GM21367 (cell line): ENCODE data around the gene RNF215.
"Not testable (repeated sequence)": the region's sequence is repeated elsewhere in the genome, so short reads cannot be mapped to it uniquely, and the experiment has no call there.

Source experiments
- ATAC-seq: cut with Tn5 transposase; IDR thresholded peaks from one replicate; pipeline ENCODE4 v1.9.1; 2021; ENCODE audit not compliant: unreplicated experiment

RNF215 gene

DNA sequence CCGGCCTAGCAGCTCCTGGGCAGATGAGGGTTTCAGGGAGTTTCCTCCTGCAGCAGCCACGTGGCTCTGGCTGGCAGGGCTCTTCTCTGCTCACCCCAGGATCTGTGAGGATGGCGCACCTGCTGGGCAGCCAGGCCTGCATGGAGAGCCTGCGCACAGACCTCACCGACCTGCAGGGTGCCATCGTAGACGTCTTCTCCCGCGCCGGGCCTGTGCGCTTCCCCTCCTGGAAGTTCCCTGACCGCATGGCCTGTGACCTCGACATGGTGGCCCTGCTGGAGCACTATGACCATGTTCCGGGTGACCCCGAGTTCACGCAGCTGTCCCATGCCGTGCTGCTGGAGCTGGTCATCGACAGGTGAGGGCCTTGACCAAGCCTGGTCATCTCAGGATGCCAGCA lies 21.3 kb downstream of the RNF215 start:
- no peak for ATAC-seq

DNA sequence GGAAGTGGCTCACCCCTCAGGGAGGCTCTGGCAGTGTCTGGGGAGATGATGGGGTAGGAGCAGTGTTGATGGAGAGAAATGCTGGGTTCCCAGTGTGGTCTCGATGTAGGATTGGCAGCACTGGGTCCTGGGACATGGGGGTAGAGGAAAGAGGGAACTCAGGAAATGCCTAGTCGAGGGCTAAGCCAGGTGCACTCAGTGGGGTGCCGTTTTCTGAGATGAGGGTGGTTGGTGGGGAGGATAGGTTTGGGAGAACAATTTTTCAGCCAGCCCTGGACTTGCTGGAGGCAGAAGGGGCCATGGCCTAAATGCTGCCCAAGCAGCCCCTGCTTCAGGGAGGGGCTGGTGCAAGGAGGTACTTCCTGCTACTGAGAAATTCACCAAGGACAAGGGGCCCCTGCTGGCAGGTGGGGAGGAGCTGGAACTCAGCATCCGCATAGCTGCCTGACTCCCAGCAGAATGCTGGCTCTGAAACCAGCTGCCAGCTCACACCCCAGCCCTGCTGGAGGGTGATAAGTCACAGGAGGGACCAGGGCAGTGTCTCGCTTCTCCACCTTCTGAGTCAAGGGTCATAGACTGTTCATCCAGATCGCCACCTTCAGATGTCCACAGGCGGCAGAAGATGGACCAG lies 24.4 kb downstream of the RNF215 start:
- ATAC-seq = no peak

DNA sequence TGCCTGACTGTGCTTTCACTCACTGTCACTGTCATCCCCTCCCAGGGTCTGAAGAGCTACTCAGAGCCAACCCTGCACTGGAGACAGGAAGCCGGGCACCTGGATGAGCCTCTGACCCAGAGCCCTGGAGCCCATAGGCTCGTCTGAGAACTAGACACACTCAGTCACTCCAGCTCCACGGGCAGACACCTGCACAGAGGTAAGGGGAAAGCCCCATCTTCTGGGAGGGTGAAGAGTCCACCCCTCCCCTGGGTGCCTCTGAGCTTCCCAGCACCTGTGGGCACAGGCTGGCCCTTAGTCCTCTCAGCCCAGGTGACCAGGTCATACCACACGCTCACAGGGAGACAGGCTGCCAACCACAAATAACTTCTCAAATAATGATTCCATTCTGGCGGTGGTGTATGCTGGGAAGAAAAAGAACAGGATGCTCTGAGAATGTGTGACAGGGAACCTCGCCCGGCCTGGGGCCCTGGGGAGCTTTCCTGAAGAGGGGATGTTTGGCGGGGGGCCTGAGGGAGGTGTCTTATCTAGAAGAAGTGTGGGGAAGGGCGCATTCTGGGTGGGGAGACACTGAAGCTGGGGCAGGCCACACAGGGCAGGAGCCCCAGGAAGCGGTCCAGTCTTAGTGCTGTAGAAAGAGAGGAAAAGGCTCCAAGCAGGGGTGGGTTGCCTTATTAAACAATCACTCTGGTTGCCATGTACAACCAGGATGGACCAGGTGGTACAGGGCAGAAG lies 25.1 kb downstream of the RNF215 start:
- no peak for ATAC-seq

DNA sequence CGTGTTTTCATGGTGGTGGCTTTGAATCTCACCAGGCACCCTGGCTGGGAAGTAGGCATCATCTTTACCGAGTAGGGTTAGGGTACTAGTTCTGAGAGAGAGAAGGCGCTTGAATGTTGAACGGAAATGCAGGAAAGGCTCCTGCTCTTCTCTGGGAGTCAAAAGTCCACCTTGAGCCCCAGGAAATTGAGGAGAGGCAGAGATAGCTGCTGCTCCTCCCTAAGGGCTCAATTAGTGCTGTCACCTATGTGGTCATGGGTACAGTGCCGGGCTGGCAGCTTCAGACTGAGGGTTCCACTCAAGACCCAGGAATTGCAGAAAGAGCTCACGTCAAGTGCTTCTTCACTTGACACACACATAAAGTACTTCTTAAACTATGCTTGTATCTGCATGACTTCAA lies 28.7 kb downstream of the RNF215 start:
- ATAC-seq = no peak

DNA sequence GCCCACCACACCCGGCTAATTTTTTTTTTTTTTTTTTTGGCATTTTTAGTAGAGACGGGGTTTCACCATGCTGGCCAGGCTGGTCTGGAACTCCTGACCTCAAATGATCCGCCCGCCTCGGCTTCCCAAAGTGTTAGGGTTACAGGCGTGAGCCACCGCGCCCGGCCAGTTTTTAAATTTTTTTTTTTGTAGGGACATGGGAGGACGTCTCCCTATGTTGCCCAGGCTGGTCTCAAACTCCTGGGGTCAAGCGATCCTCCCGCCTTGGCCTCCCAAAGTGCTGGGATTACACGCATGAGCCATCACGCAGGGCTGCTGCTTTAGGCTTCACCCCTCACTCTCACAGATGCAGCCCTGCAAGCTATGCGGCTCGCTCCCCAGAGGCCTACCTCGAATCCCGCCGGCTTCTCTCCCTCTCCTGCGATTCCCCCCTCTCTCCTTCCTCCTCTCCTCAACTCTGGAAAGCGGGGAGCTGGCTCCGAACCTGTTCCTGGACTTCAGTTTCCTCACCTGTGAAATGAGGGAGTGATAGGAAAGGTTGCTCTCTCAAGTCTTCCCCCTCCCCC lies 29.5 kb downstream of the RNF215 start:
- no peak for ATAC-seq

DNA sequence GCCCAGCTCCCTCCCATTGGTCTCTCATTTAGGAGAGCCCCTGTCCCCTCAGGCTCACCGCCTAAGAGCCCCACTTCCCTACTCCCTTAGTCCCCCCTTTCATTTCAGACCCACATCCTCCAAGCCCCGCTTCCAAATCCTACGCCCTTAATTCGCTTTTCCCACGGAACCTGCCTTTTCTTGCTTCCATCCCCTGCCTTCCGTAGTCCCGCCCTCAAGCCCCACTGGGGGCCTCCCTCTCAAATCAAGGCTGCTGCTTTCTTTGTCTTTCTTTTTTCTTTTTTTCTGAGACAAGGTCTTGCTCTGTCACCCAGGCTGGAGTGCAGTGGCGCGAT lies 30.0 kb downstream of the RNF215 start:
- ATAC-seq = no peak

DNA sequence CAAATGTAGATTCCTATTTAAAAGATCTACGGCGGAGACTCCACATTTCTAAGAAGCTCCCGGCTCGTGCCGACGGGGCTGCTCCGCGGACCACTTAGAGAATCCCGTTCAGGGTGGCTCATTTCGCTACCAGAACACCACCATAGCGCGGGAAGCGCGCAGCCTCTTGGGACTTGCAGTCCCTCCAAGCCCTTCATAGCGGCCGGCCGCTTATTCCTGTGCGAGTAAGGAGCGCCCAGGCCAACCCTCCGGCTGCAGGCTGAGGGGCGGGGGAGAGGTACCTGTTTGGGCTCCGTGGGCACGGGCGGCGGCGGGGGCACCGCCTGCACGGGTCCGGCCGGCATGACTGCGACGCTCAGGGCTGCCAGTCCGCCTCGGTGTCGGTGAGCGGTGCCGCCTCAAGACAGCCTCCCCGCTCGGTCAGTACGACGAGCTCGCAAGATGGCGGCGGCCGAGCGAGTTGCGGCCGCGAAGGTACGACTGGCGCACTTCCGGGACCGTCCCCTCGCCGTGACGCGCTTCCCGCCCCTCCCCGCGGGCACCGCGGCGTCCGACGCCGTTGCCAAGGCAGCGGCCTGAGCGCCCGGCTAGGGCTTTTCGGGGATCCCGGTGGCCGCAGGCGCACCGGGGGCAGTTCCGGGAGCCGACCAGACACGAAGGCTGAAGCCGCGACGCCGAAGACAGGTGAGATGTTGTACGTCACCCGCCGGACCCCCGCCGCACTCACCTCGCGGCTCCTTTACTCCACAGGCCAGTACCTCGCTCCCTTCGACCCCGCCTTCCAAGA lies 30.6 kb downstream of the RNF215 start, which contains the start of the genes CCDC157 and SF3A1:
TSS of gene CCDC157 (plus strand) at position 559 of the 787 bp plus-strand sequence. CDS start 8,994 bp downstream, outside the sequence.
TSS of gene SF3A1 (minus strand) at position 446 of the 787 bp plus-strand sequence. CDS start at position 344, 102 bp downstream.
- peak; percentile 78 for ATAC-seq

DNA sequence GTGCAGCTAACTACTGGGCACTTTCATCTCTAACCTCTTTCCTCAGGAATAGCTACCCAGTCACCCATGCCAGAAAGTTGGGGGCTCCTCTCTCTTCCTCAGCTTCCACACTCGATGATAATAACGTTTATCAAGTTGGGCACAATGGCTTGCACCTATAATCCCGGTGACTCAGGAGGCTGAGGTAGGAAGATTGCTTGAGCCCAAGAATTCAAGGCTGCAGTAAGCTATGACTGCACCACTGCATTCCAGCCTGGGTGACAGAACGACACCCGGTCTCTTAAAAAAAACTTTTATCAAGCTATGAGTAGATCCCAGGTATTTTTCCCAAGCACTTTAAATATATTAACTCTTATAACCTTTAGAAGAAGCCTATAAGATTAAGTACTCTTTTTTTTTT lies 32.6 kb downstream of the RNF215 start:
- no peak for ATAC-seq

DNA sequence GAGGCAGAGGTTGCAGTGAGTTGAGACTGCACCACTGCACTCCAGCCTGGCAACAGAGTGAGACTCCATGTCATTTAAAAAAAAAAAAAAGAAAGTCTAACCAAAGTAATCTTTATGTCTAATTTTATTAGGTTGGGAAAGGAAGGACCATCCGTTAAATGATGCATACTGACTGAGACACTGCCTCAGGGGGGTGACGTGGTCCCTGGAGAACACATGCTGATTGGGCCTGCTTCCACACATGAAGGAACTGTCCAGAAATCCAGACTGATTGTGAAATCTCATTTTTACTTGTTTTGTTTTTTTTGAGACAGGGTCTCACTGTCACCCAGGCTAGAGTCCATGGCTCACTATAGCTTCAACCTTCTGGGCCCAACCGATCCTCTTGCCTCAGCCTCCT lies 36.0 kb downstream of the RNF215 start:
- ATAC-seq = no peak

DNA sequence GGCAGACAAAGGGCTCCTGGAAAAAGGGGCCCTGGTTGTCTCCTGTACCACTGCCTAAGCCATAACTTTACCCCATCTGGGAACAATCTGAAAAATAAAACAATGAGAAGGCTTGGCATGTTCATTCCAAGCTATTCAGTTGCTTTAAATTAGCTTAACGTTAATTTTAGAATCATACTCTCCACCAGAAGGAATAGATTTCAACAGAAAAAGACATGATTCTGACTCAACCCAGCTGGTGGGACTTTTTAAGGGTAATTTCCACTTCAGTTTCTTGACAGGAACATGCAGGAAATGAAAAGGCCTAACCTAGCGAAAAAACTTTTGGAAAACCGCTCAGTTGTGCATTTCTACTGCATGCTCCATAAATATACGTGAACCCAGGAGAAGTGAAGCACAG lies 38.4 kb downstream of the RNF215 start:
- no peak for ATAC-seq

DNA sequence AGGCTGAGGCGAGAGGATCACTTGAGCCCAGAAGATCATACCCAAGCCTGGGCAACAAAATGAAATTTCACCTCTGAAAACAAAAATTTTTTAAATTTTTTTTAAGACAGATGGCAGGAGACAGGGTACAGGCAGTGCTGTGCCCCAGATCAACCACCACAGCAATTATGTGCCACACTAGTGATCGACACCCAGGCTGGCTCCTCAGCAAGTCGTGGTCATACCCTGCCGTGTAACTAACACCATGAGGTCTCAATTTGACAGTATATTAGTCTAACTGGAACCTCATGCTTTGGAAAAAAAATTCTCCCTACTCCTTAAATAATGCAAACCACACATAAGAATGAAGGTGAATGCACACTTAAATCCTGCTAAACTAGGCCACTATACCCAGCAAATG lies 38.8 kb downstream of the RNF215 start:
- ATAC-seq = no peak

DNA sequence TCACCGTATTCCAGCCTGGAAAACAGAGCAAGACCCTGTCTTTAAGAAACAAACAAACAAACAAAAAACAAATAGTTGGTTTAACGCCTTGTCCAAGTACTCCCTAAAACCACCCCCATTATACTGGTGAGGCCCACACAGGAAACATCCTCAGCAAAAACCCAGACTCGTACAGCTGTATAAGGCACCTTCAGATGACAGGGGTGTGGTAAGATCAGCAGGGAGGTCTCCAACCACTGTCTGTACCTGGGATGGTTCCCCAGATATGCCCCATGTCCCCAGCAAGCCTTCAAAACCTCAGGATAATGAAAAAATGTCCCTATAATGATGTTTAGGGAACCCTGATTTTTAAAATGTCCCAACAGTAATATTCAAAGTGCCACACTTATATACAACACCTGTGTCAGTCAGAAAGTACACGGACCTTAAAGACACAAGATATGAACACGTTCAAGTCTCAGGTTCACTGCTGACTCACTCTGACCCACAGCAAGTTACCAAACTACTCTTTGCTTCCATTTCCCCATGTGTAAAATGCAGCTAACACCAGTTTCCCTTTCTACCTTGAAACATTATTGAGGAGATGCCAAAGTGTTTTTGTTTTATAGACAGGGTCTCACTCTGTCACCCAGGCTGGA lies 39.8 kb downstream of the RNF215 start:
- no peak for ATAC-seq

DNA sequence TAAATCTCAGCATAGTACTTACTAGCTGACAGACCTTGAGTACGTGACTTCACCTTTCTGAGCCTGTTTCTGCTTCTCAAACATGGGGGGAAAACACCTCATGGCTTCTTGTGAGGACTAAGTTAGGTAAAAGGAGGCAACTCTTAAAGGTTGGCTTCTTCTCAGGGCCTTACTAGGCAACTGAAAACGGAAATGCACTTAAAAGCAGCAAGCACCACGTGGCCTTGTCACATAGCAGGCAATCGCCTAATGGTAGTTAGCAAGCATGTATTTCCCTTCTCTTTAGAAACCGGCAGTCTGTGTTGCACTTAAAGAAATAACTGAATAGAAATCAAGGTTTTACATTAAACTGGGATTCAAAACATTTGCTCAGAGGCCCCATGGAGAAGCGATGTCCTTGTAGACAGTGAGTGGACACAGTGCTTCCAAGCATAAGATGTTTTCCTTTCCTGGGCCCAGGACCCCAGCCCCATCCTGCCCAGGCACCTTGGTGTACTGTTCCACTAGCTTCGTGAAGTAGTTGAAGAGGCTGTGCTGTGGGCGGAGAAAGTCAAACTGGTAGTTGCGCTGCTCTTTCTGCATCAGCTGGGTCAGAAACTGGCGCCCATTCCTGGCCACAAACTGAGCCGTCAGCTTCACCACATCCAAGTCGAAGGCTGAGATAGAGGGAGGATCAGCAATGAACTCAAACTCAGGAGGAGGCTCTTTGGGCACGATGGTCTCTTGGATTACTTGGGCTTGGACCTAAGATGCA lies 42.6 kb downstream of the RNF215 start:
- ATAC-seq = no peak

DNA sequence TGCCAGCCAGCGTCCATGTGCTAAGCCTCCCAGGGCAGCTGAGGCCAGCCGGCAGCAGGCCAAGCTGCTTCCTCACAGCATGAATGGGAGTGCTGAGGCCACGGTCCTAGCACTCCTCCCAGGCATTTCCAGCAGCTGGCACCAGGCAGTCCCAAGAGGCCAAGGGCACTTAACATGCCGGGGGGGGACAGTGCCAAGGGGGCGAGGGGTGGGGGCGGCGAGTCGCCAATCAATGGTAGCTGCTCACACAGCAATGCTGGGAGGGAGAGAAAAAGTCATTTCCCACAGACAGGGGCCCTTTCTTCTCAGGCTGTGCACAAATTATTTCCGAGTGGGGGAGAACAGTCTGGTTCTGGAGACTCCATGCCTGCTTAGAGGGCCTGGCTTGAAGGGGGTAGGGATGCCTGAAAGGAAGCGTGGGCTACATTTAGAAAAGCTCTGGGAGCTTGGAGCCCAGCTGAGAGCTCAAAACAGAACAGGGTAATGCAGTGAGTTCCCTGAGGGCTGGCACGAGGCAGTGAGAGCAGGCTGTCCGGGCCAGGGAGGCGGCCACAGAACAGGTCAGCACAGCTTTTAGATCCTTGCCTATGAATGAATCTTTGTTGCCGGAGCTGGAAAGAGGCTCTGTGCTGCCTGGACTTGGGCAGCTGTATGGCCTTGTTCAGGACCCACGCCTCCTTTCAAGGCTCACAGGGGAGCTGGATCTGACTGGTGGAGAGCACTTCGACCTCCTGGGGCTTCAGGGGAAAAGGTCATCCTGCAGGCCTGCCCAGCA lies 46.1 kb downstream of the RNF215 start:
- ATAC-seq = no peak

DNA sequence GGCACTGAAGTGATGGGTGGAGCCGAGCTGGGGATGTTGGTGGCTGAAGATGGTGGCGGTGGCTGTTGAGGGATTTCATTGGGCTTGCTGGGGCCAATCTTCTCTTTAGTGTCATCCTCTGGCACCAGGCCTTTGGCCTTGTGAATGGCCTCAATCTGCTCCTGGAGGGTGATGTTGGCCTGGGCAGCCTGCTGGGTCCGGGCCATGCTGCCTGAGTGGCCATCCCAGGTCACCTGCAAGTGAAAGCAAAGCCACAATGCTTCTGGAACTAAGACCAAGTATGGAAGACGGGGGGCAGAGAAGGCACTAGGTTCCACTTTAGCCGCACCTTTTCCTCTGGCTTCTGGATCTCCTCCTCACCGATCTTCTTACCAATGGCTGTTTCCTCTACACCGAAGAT lies 48.4 kb downstream of the RNF215 start:
- ATAC-seq = no peak

DNA sequence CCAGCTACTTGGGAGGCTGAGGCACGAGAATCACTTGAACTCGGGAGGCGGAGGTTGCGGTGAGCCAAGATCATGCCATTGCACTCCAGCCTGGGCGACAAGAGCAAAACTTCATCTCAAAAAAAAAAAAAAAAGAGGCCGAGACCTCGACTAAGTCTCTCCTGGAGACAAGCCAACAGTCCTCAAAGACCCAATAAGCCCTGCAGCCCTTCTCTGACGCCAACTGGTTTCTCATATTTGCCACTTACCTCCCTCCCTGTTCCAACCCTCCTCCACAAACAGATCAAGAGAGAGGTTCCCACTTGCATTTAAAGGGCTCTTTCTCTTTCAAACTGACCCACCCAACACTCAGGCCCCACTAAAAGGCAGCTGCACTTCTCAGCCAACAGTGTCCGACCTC lies 48.9 kb downstream of the RNF215 start:
- not testable (repeated sequence) for ATAC-seq

DNA sequence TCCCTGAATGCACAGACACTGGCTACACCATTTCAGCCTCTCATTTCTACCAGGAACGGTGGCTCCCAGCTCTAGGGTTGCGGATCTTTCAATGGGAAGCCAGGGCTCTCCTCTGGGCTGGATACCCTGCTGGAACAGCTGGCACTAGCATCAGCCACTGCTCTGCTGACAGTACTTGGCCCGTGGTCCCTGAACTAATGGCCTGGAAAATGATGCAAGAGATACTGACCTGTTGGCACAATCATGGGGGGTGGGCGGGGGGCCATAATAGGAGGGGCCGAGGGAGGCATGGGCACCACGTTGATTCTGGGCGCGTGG lies 49.8 kb downstream of the RNF215 start:
- no peak for ATAC-seq

DNA sequence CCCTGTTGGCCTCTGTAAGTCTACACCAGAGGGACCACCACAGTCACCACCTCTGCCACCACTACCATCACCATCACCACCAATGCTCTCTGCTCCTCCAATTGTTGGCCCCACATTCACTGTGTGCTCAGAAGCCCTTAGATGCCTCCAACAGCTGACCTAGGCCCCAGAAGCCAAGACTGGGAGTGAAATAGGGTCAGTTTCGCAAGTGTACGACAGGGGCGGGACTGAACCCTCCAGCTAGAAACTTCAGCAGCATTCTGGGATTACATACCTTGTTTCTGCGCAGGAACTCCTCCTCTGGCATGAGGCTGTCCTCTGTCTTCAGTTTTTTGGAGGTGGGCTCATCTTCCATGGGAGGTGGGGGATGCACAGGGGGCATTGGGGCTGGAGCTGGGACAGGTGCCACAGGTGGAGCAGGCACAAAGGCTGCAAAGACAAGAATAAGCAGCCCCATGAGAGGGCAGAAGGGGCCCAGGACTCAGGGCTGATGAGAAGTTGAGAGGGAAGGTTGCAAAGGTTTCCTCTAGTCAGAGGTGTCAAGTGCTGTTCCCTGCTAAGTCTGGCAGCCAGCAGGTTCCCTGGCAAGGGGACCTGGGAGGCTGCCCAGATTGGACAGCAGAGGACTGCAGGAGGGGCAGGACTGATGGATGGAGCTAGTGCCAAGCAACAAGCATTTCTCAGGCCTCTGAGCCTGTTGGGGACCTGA lies 50.3 kb downstream of the RNF215 start:
- no peak for ATAC-seq

DNA sequence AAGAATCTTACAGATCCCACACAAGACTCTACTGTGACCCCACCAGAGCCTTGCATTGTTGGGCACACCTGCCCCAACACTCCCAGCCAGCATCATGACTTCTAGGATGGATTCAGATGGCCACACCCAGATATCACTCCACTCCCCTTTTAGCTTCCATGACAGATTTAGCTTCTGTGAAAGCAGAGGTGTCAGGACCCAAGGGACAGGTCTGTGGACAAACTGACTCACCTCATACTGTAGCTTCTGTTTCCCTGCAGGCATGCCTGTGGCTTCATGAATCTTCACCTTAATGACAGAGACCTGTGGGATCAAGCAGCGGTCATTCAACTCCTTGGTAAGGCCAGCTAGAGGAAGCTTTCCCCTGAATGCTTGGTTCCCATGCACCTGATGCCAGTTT lies 52.0 kb downstream of the RNF215 start:
- ATAC-seq = no peak
